ENCODE data around the gene TGOLN2.
"Not testable (repeated sequence)": the region's sequence is repeated elsewhere in the genome, so short reads cannot be mapped to it uniquely, and the experiment has no call there.

The TGOLN2 gene

GRCh38 chr2:85325466-85325811 is 2.4 kb downstream of the TGOLN2 start:
- Mint-ChIP-seq H3K4me1 (ENCODE audit: low read depth) (peaks cover 52% of the 10 kb centered on the region), H3K9me3 (no peaks in the 10 kb centered on the region), H3K27me3 (ENCODE audit: low read depth) (no peaks in the 10 kb centered on the region), H3K27ac (peak overlapping the region; percentile 63), H3K4me3 (peak overlapping the region; percentile 96), H3K36me3 (ENCODE audit: low read depth) (peaks cover 70% of the 10 kb centered on the region)

GRCh38 chr2:85324639-85325465 is 2.9 kb downstream of the TGOLN2 start:
- peaks cover 76% of the 10 kb centered on the region for H3K36me3 Mint-ChIP-seq (ENCODE audit: low read depth)
- peaks cover 58% of the 10 kb centered on the region for H3K4me1 Mint-ChIP-seq (ENCODE audit: low read depth)
- H3K9me3 Mint-ChIP-seq: no peaks in the 10 kb centered on the region
- peak overlapping the region; percentile 56 for H3K27ac Mint-ChIP-seq
- H3K27me3 Mint-ChIP-seq (ENCODE audit: low read depth): no peaks in the 10 kb centered on the region
- peak overlapping the region; percentile 96 for H3K4me3 Mint-ChIP-seq

GRCh38 chr2:85323988-85324367 is 3.8 kb downstream of the TGOLN2 start:
- not testable (repeated sequence) for H3K27me3 Mint-ChIP-seq (ENCODE audit: low read depth); H3K9me3 Mint-ChIP-seq
- H3K4me3 Mint-ChIP-seq: peak overlapping the region; percentile 96
- H3K36me3 Mint-ChIP-seq (ENCODE audit: low read depth): peaks cover 80% of the 10 kb centered on the region
- H3K27ac Mint-ChIP-seq: peak overlapping the region; percentile 50
- H3K4me1 Mint-ChIP-seq (ENCODE audit: low read depth): peaks cover 58% of the 10 kb centered on the region

GRCh38 chr2:85323351-85323987 is 4.3 kb downstream of the TGOLN2 start:
- peaks cover 60% of the 10 kb centered on the region for H3K4me1 Mint-ChIP-seq (ENCODE audit: low read depth)
- peak overlapping the region; percentile 50 for H3K27ac Mint-ChIP-seq
- no peaks in the 10 kb centered on the region for H3K9me3 Mint-ChIP-seq
- H3K27me3 Mint-ChIP-seq (ENCODE audit: low read depth): no peaks in the 10 kb centered on the region
- H3K36me3 Mint-ChIP-seq (ENCODE audit: low read depth): peaks cover 85% of the 10 kb centered on the region
- peak overlapping the region; percentile 96 for H3K4me3 Mint-ChIP-seq

- peak overlapping the region; percentile 8 for H3K27ac Mint-ChIP-seq
- H3K9me3 Mint-ChIP-seq: no peaks in the 10 kb centered on the region
- no peaks in the 10 kb centered on the region for H3K27me3 Mint-ChIP-seq (ENCODE audit: low read depth)
- peaks cover 54% of the 10 kb centered on the region for H3K4me1 Mint-ChIP-seq (ENCODE audit: low read depth)
- peak overlapping the region; percentile 10 for H3K4me3 Mint-ChIP-seq
- H3K36me3 Mint-ChIP-seq (ENCODE audit: low read depth): peaks cover 76% of the 10 kb centered on the region
These were observed 8.0 kb downstream of the TGOLN2 start for GRCh38 chr2:85319796-85320195.

GRCh38 chr2:85318222-85319074 is 9.3 kb downstream of the TGOLN2 start:
- H3K27ac Mint-ChIP-seq: peak overlapping the region; percentile 83
- H3K4me1 Mint-ChIP-seq (ENCODE audit: low read depth): peaks cover 47% of the 10 kb centered on the region
- no peak overlapping the region for H3K4me3 Mint-ChIP-seq
- no peaks in the 10 kb centered on the region for H3K9me3 Mint-ChIP-seq
- no peaks in the 10 kb centered on the region for H3K27me3 Mint-ChIP-seq (ENCODE audit: low read depth)
- H3K36me3 Mint-ChIP-seq (ENCODE audit: low read depth): peaks cover 72% of the 10 kb centered on the region

- H3K27me3 Mint-ChIP-seq (ENCODE audit: low read depth); H3K9me3 Mint-ChIP-seq; H3K4me3 Mint-ChIP-seq; H3K27ac Mint-ChIP-seq: not testable (repeated sequence)
- H3K4me1 Mint-ChIP-seq (ENCODE audit: low read depth): peaks cover 33% of the 10 kb centered on the region
- peaks cover 54% of the 10 kb centered on the region for H3K36me3 Mint-ChIP-seq (ENCODE audit: low read depth)
These were observed 11.9 kb downstream of the TGOLN2 start for GRCh38 chr2:85315921-85316320.

GRCh38 chr2:85314884-85315242 is 12.9 kb downstream of the TGOLN2 start:
- no peak overlapping the region for H3K4me3 Mint-ChIP-seq
- no peaks in the 10 kb centered on the region for H3K9me3 Mint-ChIP-seq
- H3K36me3 Mint-ChIP-seq (ENCODE audit: low read depth): peaks cover 45% of the 10 kb centered on the region
- H3K27ac Mint-ChIP-seq: no peak overlapping the region
- no peaks in the 10 kb centered on the region for H3K27me3 Mint-ChIP-seq (ENCODE audit: low read depth)
- peaks cover 30% of the 10 kb centered on the region for H3K4me1 Mint-ChIP-seq (ENCODE audit: low read depth)

- H3K27ac Mint-ChIP-seq: no peak overlapping the region
These were observed 15.4 kb downstream of the TGOLN2 start for GRCh38 chr2:85312404-85312803.

GRCh38 chr2:85310330-85310729 is 17.5 kb downstream of the TGOLN2 start:
- H3K27me3 Mint-ChIP-seq (ENCODE audit: low read depth): peaks cover 2% of the 10 kb centered on the region
- no peaks in the 10 kb centered on the region for H3K9me3 Mint-ChIP-seq
- peaks cover 26% of the 10 kb centered on the region for H3K4me1 Mint-ChIP-seq (ENCODE audit: low read depth)
- H3K4me3 Mint-ChIP-seq: peak overlapping the region; percentile 79
- H3K27ac Mint-ChIP-seq: peak overlapping the region; percentile 22
- H3K36me3 Mint-ChIP-seq (ENCODE audit: low read depth): peaks cover 25% of the 10 kb centered on the region

More at GRCh38 chr2:85312404-85312803, 15.4 kb downstream of the TGOLN2 start:
- no peaks in the 10 kb centered on the region for H3K27me3 Mint-ChIP-seq (ENCODE audit: low read depth)
- H3K9me3 Mint-ChIP-seq: no peaks in the 10 kb centered on the region
- H3K4me1 Mint-ChIP-seq (ENCODE audit: low read depth): peaks cover 31% of the 10 kb centered on the region
- H3K36me3 Mint-ChIP-seq (ENCODE audit: low read depth): peaks cover 38% of the 10 kb centered on the region
- no peak overlapping the region for H3K4me3 Mint-ChIP-seq

GRCh38 chr2:85309699-85310321 is 18.0 kb downstream of the TGOLN2 start:
- peaks cover 20% of the 10 kb centered on the region for H3K36me3 Mint-ChIP-seq (ENCODE audit: low read depth)
- peaks cover 26% of the 10 kb centered on the region for H3K4me1 Mint-ChIP-seq (ENCODE audit: low read depth)
- H3K27ac Mint-ChIP-seq: peak overlapping the region; percentile 78
- H3K27me3 Mint-ChIP-seq (ENCODE audit: low read depth): peaks cover 5% of the 10 kb centered on the region
- H3K9me3 Mint-ChIP-seq: no peaks in the 10 kb centered on the region
- peak overlapping the region; percentile 79 for H3K4me3 Mint-ChIP-seq

- peaks cover 24% of the 10 kb centered on the region for H3K4me1 Mint-ChIP-seq (ENCODE audit: low read depth)
- H3K36me3 Mint-ChIP-seq (ENCODE audit: low read depth): peaks cover 16% of the 10 kb centered on the region
- peak overlapping the region; percentile 78 for H3K27ac Mint-ChIP-seq
These were observed 18.8 kb downstream of the TGOLN2 start for GRCh38 chr2:85308896-85309555.

GRCh38 chr2:85308201-85308600 is 19.6 kb downstream of the TGOLN2 start:
- H3K36me3 Mint-ChIP-seq (ENCODE audit: low read depth): peaks cover 9% of the 10 kb centered on the region
- no peak overlapping the region for H3K27ac Mint-ChIP-seq
- peaks cover 13% of the 10 kb centered on the region for H3K27me3 Mint-ChIP-seq (ENCODE audit: low read depth)
- no peaks in the 10 kb centered on the region for H3K9me3 Mint-ChIP-seq
- peaks cover 24% of the 10 kb centered on the region for H3K4me1 Mint-ChIP-seq (ENCODE audit: low read depth)
- H3K4me3 Mint-ChIP-seq: no peak overlapping the region

More at GRCh38 chr2:85308896-85309555, 18.8 kb downstream of the TGOLN2 start:
- Mint-ChIP-seq H3K27me3 (ENCODE audit: low read depth) (peaks cover 10% of the 10 kb centered on the region), H3K4me3 (peak overlapping the region; percentile 79), H3K9me3 (no peaks in the 10 kb centered on the region)

GRCh38 chr2:85307527-85307897 is 20.3 kb downstream of the TGOLN2 start:
- H3K36me3 Mint-ChIP-seq (ENCODE audit: low read depth): peaks cover 9% of the 10 kb centered on the region
- H3K4me1 Mint-ChIP-seq (ENCODE audit: low read depth): peaks cover 24% of the 10 kb centered on the region
- no peak overlapping the region for H3K4me3 Mint-ChIP-seq
- H3K27ac Mint-ChIP-seq: no peak overlapping the region
- peaks cover 16% of the 10 kb centered on the region for H3K27me3 Mint-ChIP-seq (ENCODE audit: low read depth)
- no peaks in the 10 kb centered on the region for H3K9me3 Mint-ChIP-seq

Measured in T-helper 1 cell treated with Interleukin-12 subunit alpha and Interleukin-12 subunit beta and Interleukin-4 antibody, amounts not matched to agents 30 μg/mL and 1 μg/mL, for 36 hours (primary cell).